CD4-positive, alpha-beta T cell treated with Interleukin-4 for 4 hours (primary cell): ENCODE measurements around the gene DGKH.

Experiments
- DNase-seq: peaks from one replicate; pipeline ENCODE4 v3.0.0-alpha.2; 2020

Gene DGKH

GRCh38 chr13:42048342-42048683 lies at the start of gene DGKH:
TSS of gene DGKH (plus strand) at chr13:42048648. CDS start at chr13:42048774, 126 bp downstream.
- no peak for DNase-seq

- DNase-seq: no peak
Observed at GRCh38 chr13:42000846-42001245, 47.6 kb upstream of the DGKH start.

- no peak for DNase-seq
Observed at GRCh38 chr13:42001580-42001979, 46.9 kb upstream of the DGKH start.

GRCh38 chr13:42002066-42002465 lies 46.4 kb upstream of the DGKH start:
- DNase-seq: no peak

GRCh38 chr13:42007844-42008243 lies 40.6 kb upstream of the DGKH start:
- DNase-seq: no peak

GRCh38 chr13:42009057-42009456 lies 39.4 kb upstream of the DGKH start:
- DNase-seq: no peak

GRCh38 chr13:42011601-42012350 lies 36.7 kb upstream of the DGKH start:
- DNase-seq: no peak

GRCh38 chr13:42014119-42014518 lies 34.3 kb upstream of the DGKH start:
- DNase-seq: no peak

- no peak for DNase-seq
Observed at GRCh38 chr13:42017264-42017663, 31.2 kb upstream of the DGKH start.

- DNase-seq: no peak
Observed at GRCh38 chr13:42021851-42022250, 26.6 kb upstream of the DGKH start.

- DNase-seq: no peak
Observed at GRCh38 chr13:42022336-42022735, 26.1 kb upstream of the DGKH start.

GRCh38 chr13:42022796-42023493 lies 25.5 kb upstream of the DGKH start:
- DNase-seq: no peak

- no peak for DNase-seq
Observed at GRCh38 chr13:42027286-42027685, 21.2 kb upstream of the DGKH start.

- DNase-seq: no peak
Observed at GRCh38 chr13:42028113-42028799, 20.2 kb upstream of the DGKH start.

- no peak for DNase-seq
Observed at GRCh38 chr13:42035905-42036521, 12.4 kb upstream of the DGKH start.

GRCh38 chr13:42036711-42037110 lies 11.7 kb upstream of the DGKH start:
- no peak for DNase-seq

- no peak for DNase-seq
Observed at GRCh38 chr13:42038661-42039456, 9.6 kb upstream of the DGKH start.

GRCh38 chr13:42039457-42039945 lies 8.9 kb upstream of the DGKH start:
- peak; percentile 24 for DNase-seq

- peak; percentile 91 for DNase-seq
Observed at GRCh38 chr13:42039946-42040729, 8.3 kb upstream of the DGKH start.

GRCh38 chr13:42040730-42041010 lies 7.8 kb upstream of the DGKH start:
- DNase-seq: no peak

- DNase-seq: no peak
Observed at GRCh38 chr13:42041011-42041683, 7.3 kb upstream of the DGKH start.
